H1 (cell line): Measurements from ENCODE around the gene PAK6.

Source experiments
- CEBPB ChIP-seq: IDR thresholded peaks from 2 replicates; pipeline ENCODE4 v1.6.1; 2012; ENCODE audit warnings: low read depth, low read length
- CHD7 ChIP-seq: fragments of 300-600 bp; sonication (generic); IDR thresholded peaks from 2 replicates; pipeline ENCODE4 v1.7.1; 2012; ENCODE audit warnings: low read length, moderate library complexity, mild to moderate bottlenecking, inconsistent platforms; ENCODE audit not compliant: insufficient replicate concordance
- CTCF ChIP-seq, 3 experiments: IDR thresholded peaks; 1 replicate in 2 of 3; 2 replicates in 1 of 3; pipeline versions ENCODE4 v1.5.1 to v1.6.1; 2011; ENCODE audit warnings: low read length in 3 of 3, mild to moderate bottlenecking in 3 of 3, inconsistent platforms in 2 of 3, low read depth in 1 of 3, moderate library complexity in 1 of 3; ENCODE audit not compliant: insufficient read depth in 1 of 3; ENCODE audit errors: control extremely low read depth in 1 of 3
- EZH2 ChIP-seq: fragments of 200-600 bp; sonication (generic); IDR thresholded peaks from 2 replicates; pipeline ENCODE4 v1.7.1; 2012; ENCODE audit warnings: low read depth, mild to moderate bottlenecking, moderate library complexity, low read length, inconsistent platforms; ENCODE audit not compliant: severe bottlenecking
- NRF1 ChIP-seq: IDR thresholded peaks from 2 replicates; pipeline ENCODE4 v1.6.1; 2011; ENCODE audit warnings: mild to moderate bottlenecking, low read depth, low read length, improper control_type of control experiment
- RXRA ChIP-seq: IDR thresholded peaks from 2 replicates; pipeline ENCODE4 v1.6.1; 2011; ENCODE audit warnings: low read depth, mild to moderate bottlenecking, low read length, moderate library complexity; ENCODE audit not compliant: insufficient read depth
- SUZ12 ChIP-seq: fragments of 200-600 bp; sonication (generic); IDR thresholded peaks from 2 replicates; pipeline ENCODE4 v1.6.1; 2012; ENCODE audit warnings: mild to moderate bottlenecking, inconsistent platforms, low read length, moderate library complexity, mixed read lengths
- USF2 ChIP-seq: IDR thresholded peaks from 2 replicates; pipeline ENCODE4 v1.6.1; 2011; ENCODE audit warnings: low read length, improper control_type of control experiment

- no peak for TF ChIP-seq CTCF (IDR thresholded peaks at IDR 0.05; ENCODE audit: control extremely low read depth in 1 of 3, insufficient read depth in 1 of 3, low read depth in 1 of 3, low read length in 3 of 3)
- TF ChIP-seq CEBPB = no peak
- TF ChIP-seq RXRA = no peak
- no peak for TF ChIP-seq NRF1
- TF ChIP-seq USF2 = no peak
- no peak for TF ChIP-seq SUZ12
- no peak for TF ChIP-seq CHD7
- no peak for TF ChIP-seq EZH2
Observed at GRCh38 chr15:40233727-40234577, 4.9 kb upstream of the PAK6 start.
